NCI-H1417 (cell line): ENCODE data around the gene CNGB1.
"Not testable (repeated sequence)": the region's sequence is repeated elsewhere in the genome, so short reads cannot be mapped to it uniquely, and the experiment has no call there.

Experiments
- DNase-seq, 3 experiments: peaks; one replicate each; lab custom pipeline; 2025; lab: John Stamatoyannopoulos, UW

The CNGB1 gene

GRCh38 chr16:57887711-57888110 is 83.2 kb downstream of the CNGB1 start:
- no peak for DNase-seq

GRCh38 chr16:57886427-57886826 is 84.5 kb downstream of the CNGB1 start:
- no peak for DNase-seq

GRCh38 chr16:57884655-57885133 is 86.2 kb downstream of the CNGB1 start:
- no peak for DNase-seq

- no peak for DNase-seq
These were observed 86.8 kb downstream of the CNGB1 start for GRCh38 chr16:57883953-57884654.

- no peak for DNase-seq
These were observed 87.4 kb downstream of the CNGB1 start for GRCh38 chr16:57883480-57883879.

- DNase-seq = no peak
These were observed 88.1 kb downstream of the CNGB1 start for GRCh38 chr16:57882792-57883191.

GRCh38 chr16:57882206-57882605 is 88.7 kb downstream of the CNGB1 start:
- DNase-seq = no peak

- DNase-seq = no peak
These were observed 92.3 kb downstream of the CNGB1 start for GRCh38 chr16:57878586-57878985.

- DNase-seq = no peak
These were observed 94.7 kb downstream of the CNGB1 start for GRCh38 chr16:57876210-57876609.

GRCh38 chr16:57875347-57875746 is 95.6 kb downstream of the CNGB1 start:
- no peak for DNase-seq

- DNase-seq = peak; percentile 55 to 78 (median 66)
These were observed 97.7 kb downstream of the CNGB1 start for GRCh38 chr16:57873218-57873617.

- not testable (repeated sequence) for DNase-seq
These were observed 98.2 kb downstream of the CNGB1 start for GRCh38 chr16:57872764-57873163.

- no peak for DNase-seq
These were observed 99.5 kb downstream of the CNGB1 start for GRCh38 chr16:57871456-57871855.

- DNase-seq = no peak
These were observed 100.0 kb downstream of the CNGB1 start for GRCh38 chr16:57870753-57871454.

GRCh38 chr16:57868913-57869520 is 101.9 kb downstream of the CNGB1 start:
- DNase-seq = no peak

GRCh38 chr16:57867000-57867561 is 103.8 kb downstream of the CNGB1 start:
- DNase-seq = peak; percentile 75 to 97 (median 82)

- DNase-seq = peak; percentile 28 to 81 (median 52)
These were observed 104.4 kb downstream of the CNGB1 start for GRCh38 chr16:57866529-57866918.

- peak in 1 of 3 experiments; percentile 46 for DNase-seq
These were observed 105.0 kb downstream of the CNGB1 start for GRCh38 chr16:57865746-57866528.

- DNase-seq = peak; percentile 32 to 69 (median 38)
These were observed 107.3 kb downstream of the CNGB1 start for GRCh38 chr16:57863434-57864160.

GRCh38 chr16:57862698-57863433 is 108.1 kb downstream of the CNGB1 start:
- DNase-seq = no peak
